ENCODE measurements around the gene SAMD11.
A peak's percentile ranks its signal among the peaks of the same experiment; 100 is the strongest.
"Not testable (repeated sequence)": the region's sequence is repeated elsewhere in the genome, so short reads cannot be mapped to it uniquely, and the experiment has no call there.

SAMD11 gene

DNA sequence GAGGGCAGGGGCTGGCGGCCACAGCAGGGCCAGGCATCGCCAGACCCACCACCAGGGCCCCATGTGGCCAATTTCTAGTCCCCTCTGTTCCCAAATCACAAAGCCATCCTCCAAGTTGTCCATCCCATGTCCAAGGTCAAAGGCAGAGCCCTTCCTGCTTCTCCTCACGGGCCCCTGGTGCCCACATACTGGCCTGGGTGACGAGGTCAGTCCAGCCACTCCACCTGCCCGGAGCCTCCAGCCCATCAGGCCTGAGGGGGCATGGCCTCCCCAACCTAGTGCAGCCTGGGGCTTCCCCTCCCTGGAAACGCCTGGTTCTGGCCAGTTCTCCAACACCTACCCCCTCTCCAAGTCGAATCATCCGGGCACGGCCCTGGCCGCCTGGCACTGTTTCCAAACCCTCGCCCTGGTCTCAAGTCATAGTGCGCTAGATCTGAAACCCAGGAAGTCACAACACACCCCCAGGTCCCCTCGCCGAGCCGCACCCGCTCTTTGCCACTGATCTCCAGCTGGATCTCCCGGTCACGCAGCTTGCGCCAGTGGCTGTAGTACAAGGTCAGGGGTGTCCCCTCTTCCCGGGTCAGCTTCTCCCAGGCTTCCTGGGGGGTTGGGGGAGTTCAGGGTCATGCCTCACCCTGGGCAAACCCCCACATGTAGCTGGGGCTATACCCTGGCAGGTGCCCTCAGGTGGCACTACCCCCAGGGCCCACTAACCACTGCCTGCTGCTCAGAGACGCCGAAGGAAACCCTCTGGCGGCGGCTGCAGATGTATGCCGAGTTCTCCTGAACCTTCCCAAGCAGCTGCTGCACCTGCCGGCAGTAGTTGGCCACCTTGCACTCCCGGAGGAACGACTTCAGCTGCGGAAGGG is 22.2 kb downstream of the SAMD11 start:
- no peak for DNase-seq

DNA sequence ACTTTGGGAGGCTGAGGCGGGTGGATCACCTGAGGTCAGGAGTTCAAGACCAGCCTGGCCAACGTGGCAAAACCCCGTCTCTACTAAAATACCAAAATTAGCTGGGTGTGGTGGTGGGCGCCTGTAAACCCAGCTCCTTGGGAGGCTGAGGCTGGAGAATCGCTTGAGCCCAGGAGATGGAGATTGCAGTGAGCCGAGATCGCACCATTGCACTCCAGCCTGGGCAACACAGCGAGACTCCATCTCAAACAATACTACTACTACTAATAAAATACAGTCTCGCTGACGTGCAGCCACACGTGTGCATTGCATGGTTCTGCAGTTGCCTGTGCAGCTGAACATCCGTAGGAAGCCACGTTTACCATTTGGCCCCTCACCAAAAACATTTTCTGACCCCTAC is 23.1 kb downstream of the SAMD11 start:
- DNase-seq = not testable (repeated sequence)

DNA sequence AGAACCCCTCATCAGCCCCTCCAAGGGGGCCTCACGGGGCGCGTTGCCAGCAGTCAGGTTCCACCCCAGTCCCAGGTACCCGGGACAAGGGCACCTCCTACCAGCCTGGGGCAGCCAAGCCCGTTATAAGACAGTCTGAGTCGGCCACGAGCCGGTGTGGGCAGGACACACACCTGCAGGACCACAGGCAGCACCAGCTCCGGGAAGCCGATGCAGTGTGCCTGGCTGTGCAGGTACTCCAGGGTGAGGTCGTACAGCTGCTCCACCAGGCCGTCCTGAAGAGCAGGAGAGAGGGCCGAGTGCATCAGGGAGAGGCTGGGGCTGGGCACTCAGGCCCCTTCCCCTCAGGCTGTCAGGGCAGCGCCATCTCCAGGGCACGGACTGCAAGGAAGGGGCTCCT is 24.2 kb downstream of the SAMD11 start:
- DNase-seq = no peak

DNA sequence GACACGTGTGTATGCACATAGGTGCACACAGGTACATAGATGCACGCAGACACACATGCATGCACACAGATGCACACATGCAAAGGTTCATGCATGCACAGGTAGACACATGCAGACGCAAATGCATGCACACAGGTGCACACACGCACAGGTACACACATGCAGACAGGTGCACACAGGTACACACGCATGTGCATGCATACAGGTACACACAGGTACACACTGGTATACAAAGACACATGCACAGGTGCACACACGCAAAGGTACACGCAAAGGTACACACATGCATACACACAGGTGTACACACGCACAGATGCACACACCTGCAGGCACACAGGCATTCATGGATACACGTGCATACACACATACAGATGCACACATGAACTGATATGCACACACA is 26.5 kb downstream of the SAMD11 start:
- DNase-seq = no peak

DNA sequence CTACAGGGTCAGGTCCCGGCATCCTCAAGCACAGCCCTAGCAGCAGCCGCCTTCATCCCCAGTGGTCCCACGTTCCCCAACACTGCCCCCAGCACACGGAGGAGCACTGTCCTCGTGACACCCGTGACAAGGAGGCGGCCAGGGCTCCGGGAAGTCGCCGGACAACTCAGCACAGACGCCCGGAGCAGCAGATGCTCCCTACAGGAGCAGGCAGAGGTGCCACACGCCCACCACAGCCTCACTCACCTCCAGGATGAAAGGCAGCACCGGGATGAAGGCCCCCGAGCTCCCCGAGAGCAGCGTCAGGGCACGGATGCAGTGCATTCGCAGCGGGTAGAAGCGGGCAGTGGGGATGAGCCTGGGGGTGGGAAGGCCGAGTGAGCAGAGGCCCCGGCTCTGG is 27.2 kb downstream of the SAMD11 start:
- no peak for DNase-seq

DNA sequence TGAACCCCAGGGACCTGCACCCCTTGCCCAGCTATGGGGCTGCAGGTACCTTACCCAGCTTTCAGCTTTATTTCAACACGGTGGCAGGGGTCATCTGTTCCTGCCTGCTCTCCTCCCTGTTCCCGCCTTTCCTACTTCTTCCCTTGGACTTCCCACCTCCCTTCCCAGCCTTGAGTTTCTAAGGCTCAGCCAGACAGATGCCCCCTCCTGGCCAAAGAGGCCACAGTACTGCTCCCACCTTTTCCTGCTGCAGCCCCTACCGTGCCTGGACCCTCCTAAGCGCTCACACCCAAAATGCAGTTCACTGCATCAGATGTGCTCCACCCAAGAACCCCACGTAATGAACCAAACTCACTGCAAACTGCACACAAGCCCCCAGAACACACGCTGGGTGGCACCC is 27.6 kb downstream of the SAMD11 start:
- DNase-seq = no peak

DNA sequence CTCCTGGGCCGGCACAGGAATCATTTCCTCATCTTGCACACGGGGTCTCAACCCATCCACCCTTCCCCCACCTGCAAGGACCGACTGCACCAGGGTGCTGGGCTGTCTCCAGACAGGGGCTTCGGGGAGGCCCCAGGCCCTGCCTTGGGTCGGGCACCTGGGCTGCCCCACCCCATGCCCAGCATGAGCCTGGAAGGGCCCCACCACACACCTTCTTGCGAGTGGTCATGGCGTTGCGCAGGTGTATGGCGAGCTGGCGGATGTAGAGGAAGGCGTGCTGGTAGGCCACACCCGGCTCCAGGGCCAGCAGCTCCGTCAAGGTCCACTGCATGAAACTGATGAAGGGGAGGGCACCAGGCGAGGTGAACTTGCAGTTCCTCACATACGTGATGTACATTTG is 28.5 kb downstream of the SAMD11 start:
- DNase-seq = no peak

DNA sequence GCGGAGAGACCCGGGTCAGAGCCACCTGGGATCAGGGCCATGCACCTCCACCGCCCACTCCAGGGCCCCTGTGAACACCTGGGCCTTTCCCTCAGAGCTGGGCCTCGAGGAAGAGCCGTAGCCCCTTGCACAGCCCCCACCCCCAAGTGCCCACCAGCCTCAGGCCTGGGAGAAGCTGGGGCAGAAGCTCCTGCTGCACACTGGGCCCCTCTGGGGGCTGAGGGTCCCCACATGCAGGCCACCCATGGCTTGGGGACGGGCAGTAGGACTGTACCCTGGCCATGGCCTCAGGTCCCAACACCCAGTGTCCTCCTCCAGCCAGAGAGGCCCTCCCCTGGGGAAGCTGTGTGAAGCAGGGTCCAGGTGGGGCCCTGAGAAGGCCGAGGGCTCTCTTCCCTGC is 28.9 kb downstream of the SAMD11 start:
- DNase-seq = no peak

DNA sequence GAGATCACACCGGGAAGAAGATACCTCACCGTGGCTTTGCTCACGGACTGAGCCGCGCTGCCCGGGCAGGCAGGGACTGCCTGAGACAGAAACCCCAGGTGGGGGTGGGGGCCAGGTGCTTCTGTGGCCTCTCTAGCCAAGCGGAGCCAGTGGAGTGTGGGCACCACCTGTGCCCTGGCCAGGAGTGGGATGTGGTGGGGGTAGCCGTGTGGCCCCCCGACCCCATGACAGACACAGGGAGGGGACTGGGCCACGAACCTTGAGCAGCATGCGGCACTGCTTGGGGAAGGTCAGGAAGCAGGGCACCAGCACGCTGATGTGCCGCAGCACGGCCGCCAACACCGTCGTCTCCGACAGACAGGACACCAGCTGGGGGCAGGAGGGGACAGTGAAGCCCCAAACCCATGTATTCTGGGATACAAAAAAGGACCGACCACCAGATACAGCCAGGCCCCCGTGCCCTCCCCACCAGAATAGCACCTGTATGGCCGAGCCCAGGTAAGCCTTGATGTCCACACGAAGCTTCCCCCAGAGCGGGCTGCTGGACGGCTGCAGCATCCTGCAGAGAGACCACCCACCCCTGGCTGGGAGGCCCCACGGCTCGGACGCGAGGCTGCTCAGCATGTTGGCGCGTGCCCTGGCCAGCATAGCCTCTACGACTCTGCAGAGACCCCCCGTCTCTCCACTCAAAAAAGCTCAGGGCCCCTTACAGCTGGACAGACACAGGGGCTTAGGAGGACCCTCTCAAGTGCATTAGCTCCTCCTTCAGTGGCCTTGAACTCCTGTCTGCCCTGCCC is 30.0 kb downstream of the SAMD11 start:
- no peak for DNase-seq

DNA sequence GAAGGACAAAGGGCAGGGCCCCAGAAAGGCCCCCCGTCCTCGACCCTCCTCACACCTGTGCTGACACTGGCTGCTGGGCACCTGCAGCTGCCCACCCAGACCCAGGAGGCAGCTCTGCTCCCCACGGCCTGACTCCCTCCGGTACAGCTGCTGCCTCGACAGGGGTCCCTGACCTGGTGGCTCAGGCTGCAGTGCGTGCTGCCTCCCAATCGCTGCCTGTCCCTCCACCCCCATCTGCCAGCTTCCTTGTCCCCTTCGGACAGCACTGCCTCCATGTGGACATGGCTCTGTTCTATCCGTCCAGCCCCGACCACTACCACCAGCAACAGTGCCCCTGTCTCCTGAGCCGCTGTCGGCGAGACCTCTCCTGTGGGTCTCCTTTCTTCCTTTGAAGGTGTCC is 31.2 kb downstream of the SAMD11 start:
- no peak for DNase-seq

DNA sequence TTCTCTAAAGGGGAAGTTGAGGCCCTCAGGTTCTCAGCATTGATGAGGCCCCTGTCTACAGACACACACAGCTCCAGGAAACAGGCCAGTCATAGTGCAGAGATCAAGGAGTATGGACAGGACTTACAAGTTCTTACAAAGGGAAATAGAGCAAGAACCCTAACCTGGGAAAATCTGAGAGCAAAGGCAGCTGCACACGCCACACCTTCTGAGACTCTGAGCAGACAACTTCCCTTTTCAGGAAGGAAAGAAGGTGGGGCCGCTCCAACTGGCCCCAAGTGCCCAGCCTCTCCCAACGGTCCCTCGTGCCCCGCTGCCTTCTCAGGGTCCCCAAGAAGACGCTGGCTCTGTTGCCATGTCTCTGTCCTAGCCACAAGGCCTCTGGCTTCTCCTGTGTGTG is 31.8 kb downstream of the SAMD11 start:
- DNase-seq = peak in 1 of 2 donors; percentile 37

DNA sequence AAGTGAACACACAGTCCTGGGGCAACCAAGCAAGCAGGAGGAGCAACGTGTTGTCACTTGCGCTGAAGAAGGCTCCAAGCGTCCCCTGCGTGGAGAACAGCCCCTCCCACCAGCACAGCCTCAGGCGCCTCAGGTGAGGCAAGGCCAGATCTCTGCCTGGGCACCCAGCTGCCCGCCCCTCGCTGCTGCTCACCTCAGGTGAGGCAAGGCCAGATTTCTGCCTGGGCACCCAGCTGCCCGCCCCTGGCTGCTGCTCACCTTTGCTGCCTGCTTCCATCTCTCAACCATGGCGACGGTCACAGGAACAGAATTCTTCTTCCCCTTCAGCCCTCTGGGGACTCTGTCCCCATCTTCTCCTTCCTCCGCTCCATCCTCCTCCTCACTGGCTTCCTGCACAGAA is 32.9 kb downstream of the SAMD11 start:
- DNase-seq = no peak

DNA sequence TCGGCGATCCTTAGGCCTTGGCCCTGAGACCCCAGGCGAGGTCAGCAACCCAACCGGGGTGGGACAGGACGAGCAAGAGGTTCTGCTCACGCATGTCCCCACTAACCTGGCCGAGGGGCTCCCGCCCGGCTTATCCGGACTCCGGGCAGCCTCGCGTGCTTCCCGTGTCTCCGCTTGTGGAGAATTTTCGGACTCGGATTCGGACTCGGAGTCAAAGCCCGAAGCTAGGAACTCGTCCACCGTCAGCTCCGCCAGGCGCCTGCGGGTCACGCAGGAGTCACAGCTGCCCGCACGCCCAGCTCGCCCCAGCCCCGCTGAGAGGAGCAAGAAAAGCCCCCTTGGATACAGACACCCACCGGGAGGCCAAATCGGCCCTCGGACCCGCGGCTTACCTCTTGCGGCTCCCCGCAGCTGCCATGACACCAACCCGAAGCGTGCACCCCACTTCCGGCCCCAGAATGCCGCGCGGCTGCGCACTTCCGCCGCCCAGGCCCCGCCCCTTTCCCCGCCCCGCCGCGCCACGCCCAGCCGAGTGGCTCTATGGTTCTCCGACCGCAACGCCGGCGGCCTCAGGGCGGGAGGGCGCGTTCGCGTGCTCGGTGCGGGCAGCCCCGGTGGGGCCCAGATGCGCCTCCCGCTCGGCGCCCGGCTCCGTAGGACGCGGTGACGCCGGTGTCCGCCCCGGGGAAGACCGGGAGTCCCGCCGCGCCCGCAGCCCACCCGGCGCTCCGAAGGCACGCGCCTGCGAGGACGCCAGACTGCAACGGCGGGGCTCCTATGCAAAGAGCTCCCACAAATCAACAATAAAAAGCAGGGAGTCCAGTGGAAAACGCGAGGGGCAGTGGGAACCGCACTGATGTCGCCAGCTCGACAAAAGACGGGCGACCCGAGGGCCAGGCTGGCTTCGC is 35.4 kb downstream of the SAMD11 start, which contains the start of gene NOC2L:
NOC2L (minus strand) TSS at position 434 of the 908 bp plus-strand sequence; CDS start at position 418, 16 bp downstream.
- peak; percentile 92 to 93 for DNase-seq

DNA sequence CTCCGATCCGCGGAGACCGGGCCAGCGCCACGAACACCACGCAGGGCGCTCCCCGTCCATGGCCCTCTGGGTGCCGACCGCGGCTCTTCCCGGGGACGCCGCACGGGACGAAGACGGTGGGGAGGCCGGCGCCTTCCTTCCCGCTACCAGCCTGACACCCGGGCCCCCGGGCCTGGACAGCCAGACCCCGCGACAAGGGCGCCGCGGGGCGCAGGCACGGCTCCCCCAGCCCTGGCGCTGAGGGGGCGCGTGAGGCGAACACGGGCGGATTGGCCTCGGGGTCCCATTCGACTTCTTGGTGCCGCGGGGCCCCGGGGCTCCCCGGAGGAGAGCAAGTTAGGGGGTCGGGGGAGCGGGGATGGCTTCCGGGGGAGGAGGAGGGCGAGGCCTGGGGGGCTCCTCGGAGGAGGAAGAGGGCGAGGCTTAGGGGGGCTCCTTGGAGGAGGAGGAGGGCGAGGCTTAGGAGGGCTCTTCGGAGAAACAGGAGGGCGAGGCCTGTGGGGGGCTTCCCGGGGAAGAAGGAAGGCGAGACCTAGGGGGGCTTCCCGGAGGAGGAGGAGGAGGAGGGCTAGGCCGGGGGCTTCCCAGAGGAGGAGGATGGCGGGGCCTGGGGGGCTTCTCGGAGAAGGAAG is 36.1 kb downstream of the SAMD11 start:
- no peak for DNase-seq

DNA sequence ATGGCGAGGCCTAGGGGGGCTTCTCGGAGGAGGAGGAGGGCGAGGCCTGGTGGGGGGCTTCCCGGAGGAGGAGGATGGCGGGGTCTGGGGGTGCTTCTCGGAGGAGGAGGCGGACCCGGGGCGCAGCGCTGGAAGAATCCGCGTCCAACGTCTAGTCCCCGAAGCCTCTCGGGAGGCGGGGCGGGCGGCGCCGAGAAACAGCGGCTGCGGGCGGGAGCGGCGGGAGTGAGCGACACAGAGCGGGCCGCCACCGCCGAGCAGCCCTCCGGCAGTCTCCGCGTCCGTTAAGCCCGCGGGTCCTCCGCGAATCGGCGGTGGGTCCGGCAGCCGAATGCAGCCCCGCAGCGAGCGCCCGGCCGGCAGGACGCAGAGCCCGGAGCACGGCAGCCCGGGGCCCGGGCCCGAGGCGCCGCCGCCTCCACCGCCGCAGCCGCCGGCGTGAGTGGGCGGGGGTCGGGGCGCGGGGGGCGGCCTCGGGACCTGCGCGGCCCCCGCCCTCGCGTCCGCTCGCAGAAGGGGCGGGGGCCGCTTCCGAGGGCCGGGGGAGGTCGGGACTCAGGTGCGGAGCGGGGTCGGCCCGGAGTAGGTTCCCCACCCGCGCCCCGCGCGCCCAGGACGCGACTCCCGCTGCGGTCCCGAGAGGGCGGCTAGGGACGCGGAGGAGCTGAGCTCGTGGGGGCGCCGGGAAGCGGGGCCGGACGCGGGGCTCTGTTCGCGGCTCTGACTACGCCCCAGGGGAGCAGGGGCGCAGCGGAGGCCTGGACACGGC is 36.8 kb downstream of the SAMD11 start, which contains the start of gene KLHL17:
KLHL17 (plus strand) TSS at position 222 of the 769 bp plus-strand sequence; CDS start at position 332, 110 bp downstream.
- peak; percentile 64 to 69 for DNase-seq

DNA sequence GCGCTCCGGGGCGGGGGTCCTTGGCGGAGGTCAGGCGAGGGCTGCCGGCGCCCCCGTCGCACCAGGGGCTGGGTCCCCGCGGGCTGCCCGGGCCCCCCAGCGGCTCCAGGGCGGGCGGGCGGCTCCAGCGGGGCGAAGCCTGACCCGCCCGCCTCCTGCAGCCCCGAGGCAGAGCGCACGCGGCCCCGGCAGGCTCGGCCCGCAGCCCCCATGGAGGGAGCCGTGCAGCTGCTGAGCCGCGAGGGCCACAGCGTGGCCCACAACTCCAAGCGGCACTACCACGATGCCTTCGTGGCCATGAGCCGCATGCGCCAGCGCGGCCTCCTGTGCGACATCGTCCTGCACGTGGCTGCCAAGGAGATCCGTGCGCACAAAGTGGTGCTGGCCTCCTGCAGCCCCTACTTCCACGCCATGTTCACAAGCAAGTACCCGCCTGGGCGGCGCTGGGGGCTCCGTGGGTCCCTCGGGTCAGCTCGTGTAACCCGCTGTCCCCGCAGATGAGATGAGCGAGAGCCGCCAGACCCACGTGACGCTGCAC is 37.5 kb downstream of the SAMD11 start:
- DNase-seq = no peak

DNA sequence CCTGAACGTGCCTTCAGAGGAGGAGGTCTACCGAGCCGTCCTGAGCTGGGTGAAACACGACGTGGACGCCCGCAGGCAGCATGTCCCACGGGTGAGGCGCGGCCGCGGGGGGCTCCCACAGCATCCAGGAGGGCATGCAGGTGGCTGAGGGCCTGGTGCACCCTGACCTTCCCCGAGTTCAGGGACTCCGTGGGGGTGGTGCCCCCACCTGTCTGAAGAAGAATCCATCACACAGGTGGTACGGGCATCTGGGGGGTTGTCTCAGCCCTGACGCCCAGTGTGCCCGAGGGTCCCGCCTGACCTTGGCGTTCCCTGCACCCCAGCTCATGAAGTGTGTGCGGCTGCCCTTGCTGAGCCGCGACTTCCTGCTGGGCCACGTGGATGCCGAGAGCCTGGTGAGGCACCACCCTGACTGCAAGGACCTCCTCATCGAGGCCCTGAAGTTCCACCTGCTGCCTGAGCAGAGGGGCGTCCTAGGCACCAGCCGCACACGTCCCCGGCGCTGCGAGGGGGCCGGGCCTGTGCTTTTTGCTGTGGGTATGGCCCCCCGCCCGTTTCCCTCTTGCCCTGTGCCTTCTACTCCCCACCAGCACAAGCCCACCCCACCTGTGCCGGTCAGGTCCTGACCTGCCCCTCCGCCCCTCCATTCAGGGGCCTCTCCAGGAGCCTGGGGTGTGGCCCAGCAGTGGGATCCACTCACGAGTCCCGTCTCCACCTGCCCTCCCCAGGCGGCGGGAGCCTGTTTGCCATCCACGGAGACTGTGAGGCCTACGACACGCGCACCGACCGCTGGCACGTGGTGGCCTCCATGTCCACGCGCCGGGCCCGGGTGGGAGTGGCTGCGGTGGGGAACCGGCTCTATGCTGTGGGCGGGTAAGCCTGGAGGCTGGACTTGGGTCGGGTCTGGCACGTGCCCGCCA is 38.9 kb downstream of the SAMD11 start:
- DNase-seq = no peak

DNA sequence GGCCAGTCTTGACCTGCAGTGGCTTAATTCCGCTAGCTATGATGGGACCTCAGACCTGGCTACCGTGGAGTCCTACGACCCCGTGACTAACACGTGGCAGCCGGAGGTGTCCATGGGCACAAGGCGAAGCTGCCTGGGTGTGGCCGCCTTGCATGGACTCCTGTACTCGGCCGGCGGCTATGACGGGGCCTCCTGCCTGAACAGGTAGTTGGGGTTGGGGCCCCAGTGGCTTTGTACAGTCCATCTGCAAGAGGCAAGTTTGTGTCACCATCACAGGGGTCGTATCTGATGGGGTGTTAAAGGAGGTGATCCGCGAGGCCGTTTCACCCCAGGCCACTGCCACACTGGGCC is 39.6 kb downstream of the SAMD11 start:
- no peak for DNase-seq

DNA sequence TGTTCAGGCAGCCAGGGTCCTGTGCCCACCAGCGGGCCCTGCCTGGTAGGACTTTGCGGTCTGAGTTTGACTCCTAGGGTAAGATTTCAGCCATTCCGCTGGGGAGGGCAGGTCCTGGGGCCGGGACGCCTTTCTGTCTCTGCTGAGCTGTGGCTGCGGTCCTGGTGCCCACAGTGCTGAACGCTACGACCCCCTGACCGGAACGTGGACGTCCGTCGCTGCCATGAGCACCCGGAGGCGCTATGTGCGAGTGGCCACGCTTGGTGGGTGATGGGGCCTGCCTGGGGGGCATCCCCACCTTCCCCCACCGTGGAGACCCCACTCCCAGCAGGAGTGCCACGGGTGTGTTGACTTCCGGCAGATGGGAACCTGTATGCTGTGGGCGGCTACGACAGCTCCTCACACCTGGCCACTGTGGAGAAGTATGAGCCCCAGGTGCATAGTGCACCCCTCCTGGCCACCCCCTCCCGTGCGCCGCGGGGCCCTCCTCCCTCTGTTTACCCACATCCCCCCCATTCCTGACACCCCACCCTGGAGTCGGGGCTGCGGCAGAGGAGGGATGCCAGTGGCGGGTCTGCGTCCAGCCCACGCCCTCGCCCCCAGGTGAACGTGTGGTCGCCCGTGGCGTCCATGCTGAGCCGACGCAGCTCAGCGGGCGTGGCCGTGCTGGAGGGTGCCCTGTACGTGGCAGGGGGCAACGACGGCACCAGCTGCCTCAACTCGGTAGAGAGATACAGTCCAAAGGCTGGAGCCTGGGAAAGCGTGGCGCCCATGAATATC is 40.2 kb downstream of the SAMD11 start:
- DNase-seq = no peak
